Measurements from ENCODE around the gene UGT1A8.
"Not testable (repeated sequence)": the region's sequence is repeated elsewhere in the genome, so short reads cannot be mapped to it uniquely, and the experiment has no call there.

Gene UGT1A8

GRCh38 chr2:233617476-233617875 lies at the start of gene UGT1A8:
Gene UGT1A8, plus strand, starts transcription at chr2:233617633. Its CDS starts 75 bp downstream, at chr2:233617708.
- in situ Hi-C loops (cut with HindIII; ENCODE audit: low sequenced_read_pairs) = not testable (repeated sequence)

GRCh38 chr2:233571001-233571400 lies 46.4 kb upstream of the UGT1A8 start:
- in situ Hi-C loops (cut with HindIII; ENCODE audit: low sequenced_read_pairs) = no loop called here

- in situ Hi-C loops (cut with HindIII; ENCODE audit: low sequenced_read_pairs) = no loop called here
Measured at GRCh38 chr2:233571462-233571861, 46.0 kb upstream of the UGT1A8 start.

GRCh38 chr2:233572468-233572867 lies 45.0 kb upstream of the UGT1A8 start:
- in situ Hi-C loops (cut with HindIII; ENCODE audit: low sequenced_read_pairs) = no loop called here

- in situ Hi-C loops (cut with HindIII; ENCODE audit: low sequenced_read_pairs) = not testable (repeated sequence)
Measured at GRCh38 chr2:233577341-233577740, 40.1 kb upstream of the UGT1A8 start.

- in situ Hi-C loops (cut with HindIII; ENCODE audit: low sequenced_read_pairs) = not testable (repeated sequence)
Measured at GRCh38 chr2:233583217-233583965, 34.0 kb upstream of the UGT1A8 start.

- in situ Hi-C loops (cut with HindIII; ENCODE audit: low sequenced_read_pairs) = no loop called here
Measured at GRCh38 chr2:233584210-233584609, 33.2 kb upstream of the UGT1A8 start.

- in situ Hi-C loops (cut with HindIII; ENCODE audit: low sequenced_read_pairs) = no loop called here
Measured at GRCh38 chr2:233588400-233588799, 29.0 kb upstream of the UGT1A8 start.

GRCh38 chr2:233592706-233593105 lies 24.7 kb upstream of the UGT1A8 start:
- in situ Hi-C loops (cut with HindIII; ENCODE audit: low sequenced_read_pairs) = not testable (repeated sequence)

- in situ Hi-C loops (cut with HindIII; ENCODE audit: low sequenced_read_pairs) = no loop called here
Measured at GRCh38 chr2:233593201-233593600, 24.2 kb upstream of the UGT1A8 start.

- in situ Hi-C loops (cut with HindIII; ENCODE audit: low sequenced_read_pairs) = no loop called here
Measured at GRCh38 chr2:233597522-233597921, 19.9 kb upstream of the UGT1A8 start.

GRCh38 chr2:233598952-233599351 lies 18.5 kb upstream of the UGT1A8 start:
- in situ Hi-C loops (cut with HindIII; ENCODE audit: low sequenced_read_pairs) = no loop called here

GRCh38 chr2:233600386-233600785 lies 17.0 kb upstream of the UGT1A8 start:
- in situ Hi-C loops (cut with HindIII; ENCODE audit: low sequenced_read_pairs) = no loop called here

GRCh38 chr2:233602076-233602475 lies 15.4 kb upstream of the UGT1A8 start:
- in situ Hi-C loops (cut with HindIII; ENCODE audit: low sequenced_read_pairs) = no loop called here

GRCh38 chr2:233603520-233603919 lies 13.9 kb upstream of the UGT1A8 start:
- in situ Hi-C loops (cut with HindIII; ENCODE audit: low sequenced_read_pairs) = no loop called here

GRCh38 chr2:233604826-233605225 lies 12.6 kb upstream of the UGT1A8 start:
- in situ Hi-C loops (cut with HindIII; ENCODE audit: low sequenced_read_pairs) = no loop called here

GRCh38 chr2:233605680-233606079 lies 11.8 kb upstream of the UGT1A8 start:
- in situ Hi-C loops (cut with HindIII; ENCODE audit: low sequenced_read_pairs) = no loop called here

GRCh38 chr2:233611284-233611683 lies 6.1 kb upstream of the UGT1A8 start:
- in situ Hi-C loops (cut with HindIII; ENCODE audit: low sequenced_read_pairs) = no loop called here

GRCh38 chr2:233620204-233620603 lies 2.8 kb downstream of the UGT1A8 start:
- in situ Hi-C loops (cut with HindIII; ENCODE audit: low sequenced_read_pairs) = no loop called here

- in situ Hi-C loops (cut with HindIII; ENCODE audit: low sequenced_read_pairs) = not testable (repeated sequence)
Measured at GRCh38 chr2:233621863-233622262, 4.4 kb downstream of the UGT1A8 start.

GRCh38 chr2:233627331-233628025 lies 10.0 kb downstream of the UGT1A8 start:
- in situ Hi-C loops (cut with HindIII; ENCODE audit: low sequenced_read_pairs) = no loop called here

GRCh38 chr2:233636306-233636705 lies 18.9 kb downstream of the UGT1A8 start, which contains the start of gene UGT1A10:
Gene UGT1A10, plus strand, starts transcription at chr2:233636448. Its CDS starts 75 bp downstream, at chr2:233636523.
- in situ Hi-C loops (cut with HindIII; ENCODE audit: low sequenced_read_pairs) = not testable (repeated sequence)

Measured in DLD1 (cell line).